ENCODE results near the gene TRIM29. TPM values are rescaled to one million over a fixed set of nuclear protein-coding genes. Genes with fewer than 3 reads are reported as not detected.

Gene TRIM29
- total and polyA plus RNA-seq, 2 of the 13 experiments (the other 11 are each of a cell fraction or from before 2014, with no cell fraction given), result 0.86 TPM

DNA sequence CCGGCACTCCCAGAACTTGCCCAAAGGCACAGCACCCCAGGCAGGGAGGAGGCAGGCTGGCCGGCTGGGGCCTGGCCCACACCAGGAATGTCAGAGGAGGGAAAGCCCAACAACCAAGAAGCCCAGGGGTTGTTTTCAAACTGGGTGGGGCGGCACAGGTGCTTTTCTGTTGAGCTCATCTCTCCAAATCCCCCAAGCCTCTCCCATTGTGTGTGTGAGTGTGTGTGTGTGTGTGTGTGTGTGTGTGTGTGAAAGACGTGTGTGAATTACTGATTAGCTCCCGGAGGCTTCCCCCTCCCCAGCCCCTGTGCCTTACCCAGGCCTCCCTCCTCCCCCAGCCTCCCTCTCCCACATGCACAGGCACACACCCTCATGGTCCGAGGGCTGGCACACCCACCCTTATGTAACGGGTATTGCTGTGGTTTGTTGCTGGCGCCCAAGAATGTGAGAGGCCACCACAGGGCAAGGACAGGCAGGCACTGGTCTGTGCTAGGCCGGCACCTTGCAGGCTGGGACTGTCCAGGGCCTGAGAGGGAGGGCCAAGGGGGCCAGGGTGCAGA lies 15.9 kb downstream of the TRIM29 start:
- ATAC-seq (peak; percentile 48), FAIRE-seq (no peak), DNase-seq (ENCODE audit: low spot score) (peak; percentile 49)
- Histone ChIP-seq H3K4me3 (replicated peaks in 1 of 3; ENCODE audit: insufficient read depth in 1 of 3, low read depth in 2 of 3, low read length in 3 of 3) (no peak overlapping the region), H3K36me3 (replicated peaks in 1 of 2; ENCODE audit: control insufficient read depth in 1 of 2, insufficient read depth in 2 of 2, low read length in 2 of 2) (no peaks in the 10 kb centered on the region), H3K4me1 (ENCODE audit: insufficient read depth, low read length) (peaks cover 18% of the 10 kb centered on the region), H3K9ac (ENCODE audit: insufficient read depth, low read depth, low read length) (no peak overlapping the region), H2AFZ (ENCODE audit: low read length) (no peak overlapping the region), H3K9me3 (ENCODE audit: low read length) (no peaks in the 10 kb centered on the region), H3K27me3 (ENCODE audit: control insufficient read depth in 1 of 2, insufficient read depth in 2 of 2, low read length in 2 of 2) (peaks cover 12 to 53% of the 10 kb centered on the region in 2 experiments), H4K20me1 (ENCODE audit: insufficient read depth, low read length) (0 out of 2 replicates have a peak, but pooled peaks cover 3% of the 10 kb centered on the region), H3K79me2 (ENCODE audit: insufficient read depth, low read length) (no peaks in the 10 kb centered on the region), H3K4me2 (ENCODE audit: low read depth, low read length) (no peak overlapping the region), H3K27ac (ENCODE audit: extremely low read length, insufficient read depth, low read length) (no peak overlapping the region)
- WGBS (ENCODE audit: low lambda C conversion rate), result 8% methylated on average over 6 of the region's 9 CpGs
- in situ Hi-C loops (cut with HindIII; ENCODE audit: extremely low pct_ligation_motif_present, low pct_unique_long_range_greater_than_20kb) (no loop called here), intact Hi-C loops (cut with micrococcal nuclease; ENCODE audit: unreplicated experiment) (no loop called here)
- ChIA-PET POLR2A (no interaction called here), CTCF (ENCODE audit: low intra/inter-chr PET ratio, low total read pairs) (no interaction called here)
- BruUV-seq (replicated peaks), result no TSS peak
- TF ChIP-seq STAT5B (CRISPR knock-in tag; IDR thresholded peaks at IDR 0.05) (no peak), GATAD1 (CRISPR knock-in tag; IDR thresholded peaks at IDR 0.05) (no peak), NCOA5 (CRISPR knock-in tag; IDR thresholded peaks at IDR 0.05) (no peak), SOX13 (IDR thresholded peaks at IDR 0.05) (no peak), SOX13 (CRISPR knock-in tag; conservative IDR thresholded peaks at IDR 0.05 in 1 of 2, IDR thresholded peaks at IDR 0.05 in 1 of 2) (peak in 1 of 2 experiments; percentile 41; a peak in 1 of 4 replicates), ZNF652 (CRISPR knock-in tag; IDR thresholded peaks at IDR 0.05; ENCODE audit: borderline replicate concordance, low read depth) (no peak), SMAD3 (CRISPR knock-in tag; IDR thresholded peaks at IDR 0.05) (no peak), JDP2 (CRISPR knock-in tag; IDR thresholded peaks at IDR 0.05; ENCODE audit: borderline replicate concordance) (no peak), ZNF180 (CRISPR knock-in tag; IDR thresholded peaks at IDR 0.05; ENCODE audit: borderline replicate concordance, low read depth) (no peak), ZNF747 (CRISPR knock-in tag; IDR thresholded peaks at IDR 0.05; ENCODE audit: borderline replicate concordance) (no peak), ZNF746 (CRISPR knock-in tag; IDR thresholded peaks at IDR 0.05) (no peak), CREM (IDR thresholded peaks at IDR 0.05) (no peak), CREM (CRISPR knock-in tag; IDR thresholded peaks at IDR 0.05) (no peak), GPN1 (CRISPR knock-in tag; IDR thresholded peaks at IDR 0.05; ENCODE audit: borderline replicate concordance) (no peak), ZNF577 (CRISPR knock-in tag; IDR thresholded peaks at IDR 0.05; ENCODE audit: borderline replicate concordance, low read depth) (no peak), ZNF121 (CRISPR knock-in tag; IDR thresholded peaks at IDR 0.05) (peak; percentile 55), ISX (CRISPR knock-in tag; conservative IDR thresholded peaks at IDR 0.05) (no peak), HHEX (CRISPR knock-in tag; IDR thresholded peaks at IDR 0.05) (no peak)
- TF ChIP-seq, protein P1, sequence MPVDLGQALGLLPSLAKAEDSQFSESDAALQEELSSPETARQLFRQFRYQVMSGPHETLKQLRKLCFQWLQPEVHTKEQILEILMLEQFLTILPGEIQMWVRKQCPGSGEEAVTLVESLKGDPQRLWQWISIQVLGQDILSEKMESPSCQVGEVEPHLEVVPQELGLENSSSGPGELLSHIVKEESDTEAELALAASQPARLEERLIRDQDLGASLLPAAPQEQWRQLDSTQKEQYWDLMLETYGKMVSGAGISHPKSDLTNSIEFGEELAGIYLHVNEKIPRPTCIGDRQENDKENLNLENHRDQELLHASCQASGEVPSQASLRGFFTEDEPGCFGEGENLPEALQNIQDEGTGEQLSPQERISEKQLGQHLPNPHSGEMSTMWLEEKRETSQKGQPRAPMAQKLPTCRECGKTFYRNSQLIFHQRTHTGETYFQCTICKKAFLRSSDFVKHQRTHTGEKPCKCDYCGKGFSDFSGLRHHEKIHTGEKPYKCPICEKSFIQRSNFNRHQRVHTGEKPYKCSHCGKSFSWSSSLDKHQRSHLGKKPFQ (CRISPR knock-in tag; IDR thresholded peaks at IDR 0.05; ENCODE audit: insufficient replicate concordance), result no peak
- TF ChIP-seq, protein P2, sequence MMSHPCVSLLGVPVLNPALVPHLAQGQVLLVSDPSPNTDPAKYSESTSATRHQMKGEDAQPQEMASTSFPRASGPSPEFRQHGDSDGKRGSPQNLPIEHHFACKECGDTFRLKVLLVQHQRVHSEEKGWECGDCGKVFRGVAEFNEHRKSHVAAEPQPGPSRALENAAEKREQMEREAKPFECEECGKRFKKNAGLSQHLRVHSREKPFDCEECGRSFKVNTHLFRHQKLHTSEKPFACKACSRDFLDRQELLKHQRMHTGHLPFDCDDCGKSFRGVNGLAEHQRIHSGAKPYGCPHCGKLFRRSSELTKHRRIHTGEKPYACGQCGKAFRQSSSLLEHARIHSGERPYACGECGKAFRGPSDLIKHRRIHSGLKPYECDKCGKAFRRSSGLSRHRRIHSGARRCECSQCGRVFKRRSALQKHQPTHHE (CRISPR knock-in tag; IDR thresholded peaks at IDR 0.05; ENCODE audit: borderline replicate concordance), result no peak
- TF ChIP-seq, protein P3, sequence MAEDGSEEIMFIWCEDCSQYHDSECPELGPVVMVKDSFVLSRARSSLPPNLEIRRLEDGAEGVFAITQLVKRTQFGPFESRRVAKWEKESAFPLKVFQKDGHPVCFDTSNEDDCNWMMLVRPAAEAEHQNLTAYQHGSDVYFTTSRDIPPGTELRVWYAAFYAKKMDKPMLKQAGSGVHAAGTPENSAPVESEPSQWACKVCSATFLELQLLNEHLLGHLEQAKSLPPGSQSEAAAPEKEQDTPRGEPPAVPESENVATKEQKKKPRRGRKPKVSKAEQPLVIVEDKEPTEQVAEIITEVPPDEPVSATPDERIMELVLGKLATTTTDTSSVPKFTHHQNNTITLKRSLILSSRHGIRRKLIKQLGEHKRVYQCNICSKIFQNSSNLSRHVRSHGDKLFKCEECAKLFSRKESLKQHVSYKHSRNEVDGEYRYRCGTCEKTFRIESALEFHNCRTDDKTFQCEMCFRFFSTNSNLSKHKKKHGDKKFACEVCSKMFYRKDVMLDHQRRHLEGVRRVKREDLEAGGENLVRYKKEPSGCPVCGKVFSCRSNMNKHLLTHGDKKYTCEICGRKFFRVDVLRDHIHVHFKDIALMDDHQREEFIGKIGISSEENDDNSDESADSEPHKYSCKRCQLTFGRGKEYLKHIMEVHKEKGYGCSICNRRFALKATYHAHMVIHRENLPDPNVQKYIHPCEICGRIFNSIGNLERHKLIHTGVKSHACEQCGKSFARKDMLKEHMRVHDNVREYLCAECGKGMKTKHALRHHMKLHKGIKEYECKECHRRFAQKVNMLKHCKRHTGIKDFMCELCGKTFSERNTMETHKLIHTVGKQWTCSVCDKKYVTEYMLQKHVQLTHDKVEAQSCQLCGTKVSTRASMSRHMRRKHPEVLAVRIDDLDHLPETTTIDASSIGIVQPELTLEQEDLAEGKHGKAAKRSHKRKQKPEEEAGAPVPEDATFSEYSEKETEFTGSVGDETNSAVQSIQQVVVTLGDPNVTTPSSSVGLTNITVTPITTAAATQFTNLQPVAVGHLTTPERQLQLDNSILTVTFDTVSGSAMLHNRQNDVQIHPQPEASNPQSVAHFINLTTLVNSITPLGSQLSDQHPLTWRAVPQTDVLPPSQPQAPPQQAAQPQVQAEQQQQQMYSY (CRISPR knock-in tag; IDR thresholded peaks at IDR 0.05), result no peak

Measured in HepG2 (cell line).